ENCODE results near the gene ZNF789.

ZNF789 gene

DNA sequence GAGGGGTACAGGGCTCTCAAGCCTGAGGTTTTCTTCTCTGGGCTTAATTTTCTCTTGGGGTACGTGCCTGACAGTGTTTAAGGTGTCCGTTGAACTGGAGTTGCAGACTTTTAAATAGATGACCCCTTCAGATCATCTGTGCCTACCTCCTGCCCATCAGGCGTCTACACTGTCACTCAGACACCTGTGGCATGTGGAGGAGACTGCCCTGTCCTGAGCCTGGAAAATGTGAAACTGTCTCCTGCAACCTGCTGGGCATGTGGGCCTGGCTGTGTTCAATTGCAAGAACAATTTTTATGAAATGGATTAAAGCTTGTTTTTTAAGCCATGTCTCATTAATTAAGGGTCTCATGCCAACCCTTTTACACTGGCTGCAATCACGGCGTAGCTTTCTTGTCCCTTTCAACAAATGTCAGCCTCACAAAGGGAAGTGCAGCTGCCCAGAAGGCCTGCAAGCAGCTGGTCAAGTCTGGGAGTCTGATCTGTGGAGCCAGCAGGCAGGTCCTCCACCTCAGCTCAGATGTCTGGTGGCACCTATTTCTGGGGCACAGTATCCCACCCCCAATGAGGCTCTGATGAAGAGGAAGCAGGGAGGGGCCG lies 15.5 kb upstream of the ZNF789 start:
- intact Hi-C loops (cut with DNase I): no loop called here
- peak in 2 of 10 donors; percentile 12 to 31 for DNase-seq

DNA sequence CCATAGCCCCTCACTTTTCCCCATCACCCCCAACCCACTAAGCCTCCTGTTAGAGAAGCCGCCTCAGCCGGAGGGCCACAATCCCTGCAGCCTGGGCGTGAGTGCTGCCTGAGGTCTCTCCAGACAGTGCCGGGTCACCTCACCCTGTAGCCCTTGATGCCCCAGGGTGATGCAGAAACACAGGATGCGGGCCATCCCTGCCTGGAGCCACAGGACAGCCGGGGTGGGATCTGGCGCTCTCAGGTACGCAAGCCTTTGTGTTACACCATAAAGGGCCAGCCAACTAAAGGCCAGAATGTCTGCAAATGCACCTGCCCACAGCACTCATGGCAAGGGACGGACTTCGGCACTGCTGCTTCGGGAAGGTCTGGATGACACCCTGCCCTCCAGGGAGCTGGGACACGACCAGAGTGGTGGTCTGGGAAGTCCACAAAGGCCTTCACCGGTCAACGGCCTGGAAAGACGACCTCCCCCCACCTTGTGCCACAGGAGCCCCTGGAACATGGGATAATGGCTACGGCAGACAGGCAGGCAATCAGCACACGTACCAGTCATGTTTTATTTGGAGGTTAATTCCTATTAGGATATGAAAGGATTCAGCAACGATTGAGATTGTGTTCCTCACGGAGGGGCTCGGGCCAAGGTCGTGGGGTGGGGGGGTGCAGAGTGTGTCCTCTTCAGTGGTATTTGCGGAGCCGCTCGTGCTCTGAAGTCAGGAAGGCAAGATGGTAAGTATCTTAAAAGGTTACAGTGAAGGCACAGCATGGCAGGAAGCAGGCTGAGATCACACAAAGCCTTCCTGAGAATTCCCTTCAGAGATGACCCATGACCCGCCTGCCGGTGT lies 14.8 kb upstream of the ZNF789 start:
- peak in 2 of 10 donors; percentile 67 for DNase-seq
- intact Hi-C loops (cut with DNase I): no loop called here

DNA sequence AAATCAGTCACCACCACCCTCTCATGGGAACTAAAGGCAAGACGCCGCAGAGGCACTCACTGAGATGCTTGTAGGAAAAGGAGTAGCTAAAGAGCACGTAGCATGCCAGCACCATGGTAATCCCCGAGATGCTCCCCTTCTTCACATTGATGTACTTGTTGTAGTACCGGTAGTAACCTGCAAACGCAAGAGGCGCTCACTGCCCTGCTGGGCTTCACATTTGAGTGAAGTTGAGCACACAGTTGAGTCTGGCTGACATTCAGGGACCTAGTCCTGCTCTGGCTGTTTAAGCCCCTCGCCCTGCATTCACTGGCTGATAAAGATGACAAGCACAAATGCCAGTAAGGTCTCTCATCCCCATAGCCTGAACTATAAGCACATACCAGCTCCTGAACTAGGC lies 13.6 kb upstream of the ZNF789 start:
- DNase-seq: peak in 3 of 10 donors; percentile 50 to 73 (median 72)
- intact Hi-C loops (cut with DNase I): no loop called here

DNA sequence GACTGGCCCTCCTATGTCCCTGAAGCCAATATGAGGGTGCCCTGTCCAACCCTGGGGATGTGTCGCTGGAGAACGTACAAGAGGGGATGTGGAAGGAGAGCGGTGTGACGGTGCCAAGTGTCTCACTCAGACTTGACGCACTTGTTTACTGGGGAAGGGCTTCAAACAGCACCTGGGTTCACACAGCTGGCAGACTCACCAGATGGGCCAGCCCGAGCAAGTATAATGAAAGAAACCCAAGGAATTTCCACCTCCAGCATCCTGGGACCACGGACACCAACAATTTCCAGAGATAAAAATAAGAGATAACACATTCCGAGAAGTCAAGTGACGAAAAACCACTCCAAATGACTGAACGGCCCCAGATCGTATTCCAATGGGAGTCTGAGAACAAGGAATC lies 12.0 kb upstream of the ZNF789 start:
- intact Hi-C loops (cut with DNase I): no loop called here

DNA sequence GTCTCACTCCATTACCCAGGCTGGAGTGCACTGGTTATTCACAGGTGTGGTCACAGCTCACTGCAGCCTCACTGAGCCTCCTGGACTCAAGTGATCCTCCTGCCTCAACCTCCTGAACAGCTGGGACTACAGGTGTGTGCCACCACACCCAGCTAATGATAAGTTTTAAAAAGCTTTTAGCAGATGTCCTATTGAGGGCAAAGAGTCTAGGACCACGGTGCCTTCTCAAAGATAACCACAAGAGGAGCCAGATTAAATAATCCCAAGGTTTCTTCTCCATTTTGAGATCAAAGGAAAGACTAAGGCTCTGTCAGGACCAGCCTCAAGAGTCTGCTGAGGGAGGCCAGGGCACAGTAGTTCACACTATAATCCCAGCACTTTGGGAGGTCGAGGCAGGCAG lies 11.5 kb upstream of the ZNF789 start:
- intact Hi-C loops (cut with DNase I): no loop called here
- no peak for DNase-seq

More for the DNA sequence above, 12.0 kb upstream of the ZNF789 start:
- DNase-seq: peak in 2 of 10 donors; percentile 17 to 32

DNA sequence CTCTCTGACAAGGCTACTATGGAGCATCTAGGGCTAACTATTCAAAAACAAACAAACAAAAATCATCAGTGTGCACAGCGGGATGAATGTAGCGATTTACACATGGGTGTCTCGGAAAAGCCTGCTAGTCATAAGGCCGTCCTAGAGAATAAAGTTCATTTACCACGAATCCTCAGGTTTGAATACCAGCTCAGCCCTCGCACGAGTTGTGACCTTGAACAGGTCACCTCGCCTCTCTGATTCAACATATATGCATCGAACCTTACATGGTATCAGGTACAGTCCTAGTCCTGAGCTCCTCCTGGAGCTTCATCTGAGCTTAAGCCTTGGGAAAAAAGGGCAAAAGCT lies 7.3 kb upstream of the ZNF789 start:
- intact Hi-C loops (cut with DNase I): no loop called here
- peak in 1 of 10 donors; percentile 33 for DNase-seq

DNA sequence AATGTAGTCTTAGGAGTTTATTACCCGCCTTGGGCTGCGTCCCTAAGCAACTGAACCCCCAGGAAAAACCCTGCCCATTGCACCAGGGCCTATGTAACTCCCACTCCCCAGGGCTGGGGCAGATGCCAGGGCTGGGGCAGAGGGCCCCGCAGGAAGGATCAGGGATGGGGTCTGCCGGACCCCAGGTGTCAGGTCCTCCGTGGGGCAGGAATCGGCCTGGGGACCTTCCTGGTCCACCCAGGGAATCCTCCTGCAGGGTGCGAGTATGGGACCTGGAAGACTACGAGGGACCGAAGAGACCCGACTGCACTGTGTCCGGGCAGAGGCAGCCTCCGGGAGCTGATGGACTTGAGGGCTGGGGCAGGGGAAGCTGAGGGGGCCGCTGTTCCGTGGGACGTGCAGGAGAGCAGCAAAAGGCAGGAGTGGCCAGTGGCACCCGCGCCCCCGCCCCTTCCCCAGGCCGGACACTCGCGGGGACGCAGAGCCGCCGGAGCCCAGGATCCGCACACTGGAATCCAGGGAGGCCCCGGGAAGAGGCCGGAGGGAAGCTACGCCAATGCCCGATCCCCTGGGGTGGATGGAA lies 4.3 kb upstream of the ZNF789 start:
- intact Hi-C loops (cut with DNase I): no loop called here
- peak in 1 of 10 donors; percentile 62 for DNase-seq

DNA sequence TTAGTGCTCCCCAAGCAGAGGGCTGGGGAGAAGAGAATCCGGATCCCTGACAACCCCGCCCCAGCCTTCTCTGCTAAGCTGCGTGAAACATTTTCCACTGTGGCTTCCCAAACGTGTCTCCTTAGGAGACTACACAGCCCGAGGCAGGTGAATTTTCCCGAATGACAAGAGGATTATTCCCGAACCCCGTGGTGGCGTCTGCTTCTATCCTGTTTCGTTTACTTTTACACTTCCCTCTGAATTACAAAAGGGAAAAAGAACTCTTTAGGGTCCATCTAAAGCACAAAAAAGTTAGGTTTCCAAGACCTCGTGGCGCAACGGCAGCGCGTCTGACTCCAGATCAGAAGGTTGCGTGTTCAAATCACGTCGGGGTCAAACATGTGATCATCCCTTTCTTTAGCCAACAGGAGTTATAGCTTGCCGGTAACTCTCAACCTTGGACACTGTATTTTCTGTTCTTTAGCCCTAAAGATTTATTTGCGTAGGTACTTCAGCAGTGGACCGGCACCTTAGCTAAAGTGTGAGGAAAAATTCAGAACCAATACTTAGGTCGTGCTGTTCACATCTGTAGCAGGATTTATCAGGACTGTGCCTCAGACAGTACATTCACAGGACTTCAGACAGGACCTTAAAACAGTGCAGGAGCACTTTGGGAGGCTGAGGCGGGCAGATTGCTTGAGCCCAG lies 3.2 kb upstream of the ZNF789 start:
- peak in 2 of 10 donors; percentile 20 to 44 for DNase-seq
- intact Hi-C loops (cut with DNase I): no loop called here

DNA sequence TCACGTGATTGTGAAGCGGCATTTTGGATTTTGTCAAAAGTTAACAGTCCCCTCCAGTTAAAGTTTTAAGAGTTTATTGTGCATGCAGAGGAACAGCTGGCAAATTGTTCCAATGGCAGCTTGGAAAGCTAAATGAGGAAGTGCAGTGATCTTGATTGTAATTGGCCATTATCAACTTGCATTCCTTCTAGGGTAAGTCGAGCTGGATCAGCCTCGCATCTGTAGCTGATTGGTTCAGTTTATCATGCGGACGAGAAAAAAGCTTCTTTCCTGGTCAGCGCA lies 566 bp downstream of the ZNF789 start:
- no peak for DNase-seq
- intact Hi-C loops (cut with DNase I): no loop called here

DNA sequence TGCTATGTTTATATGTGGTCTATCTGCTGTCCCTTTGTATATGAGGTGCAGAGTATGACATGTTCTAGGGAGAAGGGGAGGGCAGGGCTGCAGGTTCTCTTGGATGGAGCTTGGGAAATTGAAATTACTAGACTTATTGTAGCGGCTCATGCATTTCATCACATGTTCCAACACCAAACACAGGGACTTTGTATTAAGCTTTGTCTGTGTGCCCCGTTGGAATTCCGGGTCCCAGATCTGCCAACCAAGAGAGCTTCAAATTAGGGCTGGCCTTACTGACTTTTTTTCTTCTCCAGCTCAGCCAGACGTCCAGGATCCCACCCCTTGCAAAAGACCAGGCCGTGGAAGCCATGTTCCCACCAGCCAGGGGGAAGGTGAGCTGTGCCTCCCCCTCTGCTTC lies 3.4 kb downstream of the ZNF789 start:
- intact Hi-C loops (cut with DNase I): no loop called here
- DNase-seq: peak in 2 of 10 donors; percentile 14 to 39

DNA sequence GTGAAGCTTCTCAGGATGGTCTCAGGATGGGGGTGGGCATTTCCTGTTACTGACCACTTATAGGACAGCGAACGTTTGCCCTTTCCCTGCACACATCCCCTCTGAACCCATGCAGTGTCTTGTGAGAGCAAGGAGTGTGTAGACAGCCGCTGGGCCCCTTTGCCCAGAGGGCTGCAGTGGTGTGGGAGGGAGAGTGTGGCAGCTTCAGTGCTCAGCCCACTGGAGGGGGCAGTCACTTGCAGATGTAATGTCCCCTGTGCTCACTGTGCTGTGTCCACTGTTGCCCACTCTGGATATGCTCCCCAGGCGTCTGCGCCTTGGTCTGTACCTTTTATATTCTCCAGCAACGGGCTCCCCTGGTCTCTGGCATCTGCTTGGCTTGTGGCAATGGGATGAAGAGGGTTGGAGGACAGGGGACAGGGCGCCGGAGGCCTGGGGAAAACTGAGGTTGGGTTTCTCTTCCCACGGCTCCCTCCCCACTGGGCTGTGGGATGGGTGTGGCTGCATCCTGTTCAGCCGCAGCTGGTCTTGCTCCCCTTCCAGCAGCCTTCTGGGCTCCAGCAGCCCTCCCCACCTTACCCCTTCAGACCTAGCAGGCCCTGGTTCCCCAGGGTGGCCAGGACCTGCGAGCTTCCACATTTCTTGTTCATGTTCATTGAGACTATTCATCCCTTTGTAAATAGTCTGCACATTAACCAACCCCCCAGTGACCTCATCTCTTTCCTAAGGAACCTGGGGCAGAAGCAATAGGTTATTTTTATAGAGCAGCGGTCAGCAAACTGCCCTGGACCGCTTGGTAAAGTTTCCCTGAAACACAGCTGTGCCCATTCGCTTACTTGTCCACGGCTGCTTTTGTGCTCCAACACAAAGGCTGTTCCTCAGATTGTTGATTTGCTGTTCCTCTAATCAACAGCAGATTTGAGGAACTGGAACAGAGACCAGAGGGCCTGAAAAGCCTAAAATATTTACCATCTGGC lies 6.1 kb downstream of the ZNF789 start:
- intact Hi-C loops (cut with DNase I): no loop called here

DNA sequence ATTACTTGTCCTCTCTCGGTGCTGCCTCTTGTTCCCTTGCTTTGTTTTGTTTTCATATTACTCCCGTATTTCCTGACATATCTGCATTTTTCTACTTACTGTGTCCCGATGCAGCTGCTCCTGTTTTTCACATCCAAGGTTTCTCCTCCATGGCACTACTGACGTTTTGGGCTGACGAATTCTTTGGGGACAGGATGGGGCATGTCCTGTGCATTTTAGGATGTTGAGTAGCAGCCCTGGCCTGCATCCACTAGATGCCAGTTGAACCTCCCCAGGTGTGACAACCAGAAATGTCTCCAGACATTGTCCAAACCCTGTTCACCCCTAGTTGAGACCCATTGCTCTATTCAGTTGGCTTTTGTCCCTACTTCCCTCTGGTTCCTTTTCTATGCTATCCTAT lies 12.4 kb downstream of the ZNF789 start:
- intact Hi-C loops (cut with DNase I): no loop called here
- DNase-seq: no peak

More for the DNA sequence above, 6.1 kb downstream of the ZNF789 start:
- DNase-seq: peak in 1 of 10 donors; percentile 75

DNA sequence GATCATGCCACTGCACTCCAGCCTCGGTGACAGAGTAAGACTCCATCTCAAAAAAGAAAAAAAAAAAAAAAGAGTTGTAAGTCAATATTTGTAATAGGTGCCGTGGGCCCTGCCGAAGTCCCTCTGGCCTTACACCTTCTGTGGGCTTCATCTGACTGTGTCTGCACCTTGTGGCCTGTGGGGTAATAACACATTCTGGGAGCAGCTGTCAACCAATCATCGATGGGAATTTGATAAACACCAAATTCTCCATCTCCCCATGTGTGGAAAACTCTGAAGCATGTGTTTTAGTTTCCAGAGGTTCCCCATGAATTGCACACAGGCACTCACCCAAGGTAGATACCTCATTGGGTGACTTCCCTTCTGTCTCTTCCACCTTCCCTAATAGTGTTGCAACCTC lies 16.5 kb downstream of the ZNF789 start:
- DNase-seq: peak in 1 of 10 donors; percentile 37
- intact Hi-C loops (cut with DNase I): no loop called here

DNA sequence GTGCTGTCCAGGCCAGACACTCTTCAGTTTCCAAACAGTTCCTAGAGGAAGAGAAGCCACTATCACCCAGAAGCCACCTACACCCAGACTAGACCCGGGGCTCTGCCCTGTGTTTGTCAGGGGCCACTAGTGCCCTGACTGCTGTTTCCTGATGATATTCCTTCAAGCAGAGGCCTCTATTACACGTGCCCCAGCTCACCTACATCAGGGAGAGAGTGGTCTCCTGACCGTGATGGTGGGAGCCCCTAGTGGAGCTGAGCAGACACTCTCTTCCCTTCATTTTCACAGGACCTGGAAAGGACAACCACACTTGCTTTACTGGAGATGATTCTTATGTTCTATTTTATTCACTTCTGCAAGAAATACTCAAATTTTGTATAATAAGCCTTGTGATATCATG lies 18.2 kb downstream of the ZNF789 start:
- DNase-seq: peak in 1 of 10 donors; percentile 26
- intact Hi-C loops (cut with DNase I): no loop called here

DNA sequence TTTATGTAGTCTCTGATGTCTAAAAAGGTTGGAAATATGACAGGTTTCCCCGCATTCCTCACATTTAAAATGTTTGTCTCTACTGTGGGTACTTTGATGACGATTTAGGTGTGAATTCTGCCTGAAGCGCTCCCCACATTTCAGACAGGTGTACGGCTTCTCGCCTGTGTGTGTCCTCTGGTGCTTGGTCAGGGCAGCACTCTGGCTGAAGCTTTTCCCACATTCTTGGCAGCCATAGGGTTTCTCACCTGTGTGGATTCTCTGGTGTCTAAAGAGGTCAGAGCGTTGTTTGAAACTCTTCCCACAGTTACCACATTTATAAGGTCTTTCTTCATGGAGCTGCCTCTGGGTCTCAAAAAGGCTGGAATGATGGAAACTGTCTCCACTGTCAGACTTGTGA lies 21.1 kb downstream of the ZNF789 start:
- intact Hi-C loops (cut with DNase I): no loop called here
- peak in 1 of 10 donors; percentile 27 for DNase-seq

DNA sequence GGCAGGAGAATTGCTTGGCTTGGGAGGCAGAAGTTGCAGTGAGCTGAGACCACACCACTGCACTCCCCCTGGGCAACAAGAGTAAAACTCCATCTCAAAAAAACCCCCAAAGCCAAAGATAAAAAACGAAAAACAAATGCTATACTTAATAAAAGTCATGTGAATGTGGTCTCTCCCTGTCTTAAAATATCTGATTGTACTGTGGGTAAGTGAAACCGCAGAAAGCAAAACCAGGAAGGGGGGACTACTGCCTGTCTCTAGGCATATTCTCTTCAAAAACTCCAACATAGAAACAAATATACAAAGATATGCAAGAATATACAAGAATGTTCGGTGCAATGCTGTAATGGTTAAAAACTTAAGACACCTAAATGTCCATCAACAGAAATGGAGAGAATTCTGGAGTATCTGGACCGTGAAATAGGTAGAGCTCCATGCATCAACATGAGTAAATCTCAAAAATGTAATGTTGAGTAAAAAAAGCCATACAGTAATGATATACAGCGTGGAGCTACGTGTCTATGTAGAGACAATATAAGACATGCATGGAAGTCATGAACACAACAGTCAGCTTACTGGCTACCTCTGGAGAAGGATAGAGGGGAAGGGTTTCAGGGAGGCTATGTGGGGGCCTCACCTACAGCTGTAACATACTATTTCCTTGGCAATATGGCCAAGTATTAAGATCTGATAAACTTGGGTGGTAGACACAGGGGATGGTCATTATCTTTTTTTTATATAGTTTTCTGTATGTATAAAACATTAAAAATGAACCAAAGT lies 25.3 kb downstream of the ZNF789 start:
- DNase-seq: peak in 1 of 10 donors; percentile 7
- intact Hi-C loops (cut with DNase I): no loop called here

DNA sequence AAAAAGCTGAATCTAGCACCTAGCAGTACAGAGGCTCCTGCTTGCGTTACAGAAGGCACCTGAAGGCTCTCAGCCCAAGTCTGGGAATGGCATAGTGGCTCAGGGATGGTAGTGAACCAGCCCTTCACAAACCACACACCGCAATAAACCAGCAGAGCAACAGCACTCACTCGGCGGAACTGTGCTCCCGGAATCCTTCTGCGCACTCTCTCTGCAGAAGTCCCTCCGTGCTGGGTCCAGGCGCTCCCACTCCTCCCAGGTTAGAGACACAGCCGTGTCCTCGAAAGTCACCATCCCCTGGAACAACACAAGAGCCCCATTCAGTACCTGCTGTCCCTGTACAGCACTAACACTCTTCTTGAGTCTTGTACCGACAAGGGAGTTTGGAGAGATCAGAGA lies 25.9 kb downstream of the ZNF789 start:
- DNase-seq: peak in 1 of 10 donors; percentile 45
- intact Hi-C loops (cut with DNase I): no loop called here

DNA sequence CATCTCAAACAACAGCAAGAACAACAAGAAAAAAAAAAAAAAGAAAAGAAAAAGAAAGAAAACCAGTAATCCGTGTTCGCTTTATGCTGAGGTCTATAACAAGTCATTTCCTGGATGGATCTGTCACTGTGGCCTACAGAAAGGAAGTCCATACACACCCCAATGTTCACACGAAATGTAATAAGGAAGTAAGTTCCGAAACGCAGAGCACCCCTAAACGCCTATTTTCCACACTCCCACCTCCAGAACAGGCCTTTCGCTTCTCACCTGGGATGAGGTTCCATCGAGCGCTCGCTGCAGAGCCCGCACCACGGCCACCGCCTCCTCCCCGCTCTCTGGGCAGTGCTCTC lies 26.7 kb downstream of the ZNF789 start:
- DNase-seq: no peak
- intact Hi-C loops (cut with DNase I): no loop called here
